ENCODE data around the gene PARD6G. TPM values are rescaled to one million over a fixed set of nuclear protein-coding genes. Genes with fewer than 3 reads are reported as not detected.

Gene PARD6G
- total RNA-seq, 1 donor from 2014 or later = 29.6 TPM

DNA sequence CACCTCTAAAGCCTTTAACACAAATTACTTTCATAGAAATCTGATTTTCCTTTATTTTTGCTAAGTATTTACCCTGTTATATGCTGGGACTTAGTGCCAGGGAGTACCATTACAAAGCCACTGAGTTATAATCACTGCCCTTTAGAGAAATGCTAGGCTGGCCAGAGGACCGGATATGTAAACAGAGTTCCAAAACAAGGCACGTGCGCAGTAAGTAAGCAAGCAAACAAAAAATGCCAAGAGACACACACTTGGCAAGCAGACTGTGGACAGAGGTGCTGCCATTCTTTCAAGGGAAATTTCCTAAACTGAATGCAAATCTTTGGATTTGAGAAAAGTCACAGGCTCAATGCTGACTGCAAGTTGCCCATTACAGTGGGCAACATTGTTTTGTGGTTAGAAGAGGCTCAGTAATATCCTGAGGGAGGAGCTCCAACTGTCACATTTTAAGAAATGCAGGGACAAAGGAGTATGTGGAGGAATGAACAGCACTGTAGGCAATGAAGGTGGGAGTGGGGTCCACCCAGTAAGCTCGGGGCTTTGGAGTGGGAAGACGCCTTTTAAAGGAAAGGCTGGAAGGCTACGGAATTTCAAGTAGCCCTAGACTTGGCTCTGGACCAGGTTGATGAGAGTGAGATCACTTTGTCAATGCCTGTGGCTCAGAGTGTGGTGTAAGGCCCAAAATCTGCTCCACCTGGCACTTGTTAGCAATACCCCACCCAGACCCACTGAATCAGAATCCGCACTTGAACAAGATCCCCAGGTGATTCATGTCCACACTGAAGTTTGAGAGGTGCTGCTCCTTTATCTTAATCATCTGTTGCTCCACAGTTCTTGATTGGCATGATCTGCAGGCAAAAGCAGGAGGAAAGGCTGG is 2.1 kb upstream of the PARD6G start:
- H3K4me2 ChIP-seq (ENCODE audit: low read length) = no peak overlapping the region
- TF ChIP-seq EZH2 (IDR thresholded peaks at IDR 0.05; ENCODE audit: insufficient read depth, low read length) = no peak
- TF ChIP-seq, protein P1, sequence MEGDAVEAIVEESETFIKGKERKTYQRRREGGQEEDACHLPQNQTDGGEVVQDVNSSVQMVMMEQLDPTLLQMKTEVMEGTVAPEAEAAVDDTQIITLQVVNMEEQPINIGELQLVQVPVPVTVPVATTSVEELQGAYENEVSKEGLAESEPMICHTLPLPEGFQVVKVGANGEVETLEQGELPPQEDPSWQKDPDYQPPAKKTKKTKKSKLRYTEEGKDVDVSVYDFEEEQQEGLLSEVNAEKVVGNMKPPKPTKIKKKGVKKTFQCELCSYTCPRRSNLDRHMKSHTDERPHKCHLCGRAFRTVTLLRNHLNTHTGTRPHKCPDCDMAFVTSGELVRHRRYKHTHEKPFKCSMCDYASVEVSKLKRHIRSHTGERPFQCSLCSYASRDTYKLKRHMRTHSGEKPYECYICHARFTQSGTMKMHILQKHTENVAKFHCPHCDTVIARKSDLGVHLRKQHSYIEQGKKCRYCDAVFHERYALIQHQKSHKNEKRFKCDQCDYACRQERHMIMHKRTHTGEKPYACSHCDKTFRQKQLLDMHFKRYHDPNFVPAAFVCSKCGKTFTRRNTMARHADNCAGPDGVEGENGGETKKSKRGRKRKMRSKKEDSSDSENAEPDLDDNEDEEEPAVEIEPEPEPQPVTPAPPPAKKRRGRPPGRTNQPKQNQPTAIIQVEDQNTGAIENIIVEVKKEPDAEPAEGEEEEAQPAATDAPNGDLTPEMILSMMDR (IDR thresholded peaks at IDR 0.05; ENCODE audit: insufficient read depth, low read depth, low read length) = no peak

DNA sequence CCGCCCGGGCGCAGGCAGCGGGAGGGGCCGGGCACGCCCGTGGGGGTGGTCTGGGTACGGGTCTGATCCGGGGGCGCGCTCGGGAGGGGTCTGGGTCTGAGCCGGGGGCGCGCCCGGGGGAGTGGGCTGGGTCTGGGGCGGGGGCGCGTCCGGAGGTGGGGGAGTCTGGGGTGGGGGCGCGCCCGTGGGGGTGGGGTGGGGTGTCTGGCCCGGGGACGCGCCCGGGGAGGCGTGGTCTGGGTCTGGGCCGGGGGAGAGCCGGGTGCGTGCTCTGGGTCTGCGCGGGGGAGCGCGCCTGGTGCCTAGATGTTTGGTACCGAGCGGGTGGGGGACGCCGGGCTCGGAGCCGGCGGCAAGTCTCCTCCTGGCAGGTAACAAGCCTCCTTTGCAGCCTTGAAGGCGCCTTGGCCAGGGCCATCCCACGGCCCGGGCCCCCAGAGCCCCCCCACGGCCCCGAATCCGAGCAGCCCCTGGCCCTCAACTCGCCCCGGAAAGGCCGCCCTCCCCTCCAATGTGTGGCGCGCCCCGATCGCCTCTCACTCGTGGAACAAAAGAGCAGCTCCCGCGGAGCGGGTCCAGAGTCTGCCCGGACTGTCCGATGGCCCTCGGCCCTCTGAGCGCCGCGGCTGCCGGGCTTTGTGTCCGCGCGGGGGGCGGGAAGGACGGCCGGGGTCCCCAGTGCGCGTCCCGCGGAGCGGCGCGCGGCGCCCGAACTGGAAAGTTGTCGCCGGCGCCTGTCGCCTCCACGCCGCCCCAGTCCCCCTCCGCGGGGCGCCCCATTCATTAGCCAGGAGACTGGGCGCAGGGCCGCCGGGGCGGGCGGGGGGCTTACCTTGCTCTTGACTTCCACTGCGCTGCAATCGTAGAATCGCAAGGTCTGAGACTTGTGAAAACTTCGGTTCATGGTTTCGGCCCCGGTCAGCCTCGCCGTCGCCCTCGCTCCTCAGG is 595 bp downstream of the PARD6G start:
- Histone ChIP-seq H4K20me1 (ENCODE audit: insufficient read depth, low read length) (peaks cover 20% of the 10 kb centered on the region), H3K27ac (ENCODE audit: low read depth, low read length) (no peak overlapping the region), H3K36me3 (ENCODE audit: insufficient read depth, low read length) (no peaks in the 10 kb centered on the region), H3K79me2 (ENCODE audit: insufficient read depth, low read length) (peaks cover 4% of the 10 kb centered on the region), H3K4me1 (ENCODE audit: insufficient read depth, low read length) (peaks cover 10% of the 10 kb centered on the region), H3K4me3 (ENCODE audit: insufficient read depth, low read depth, low read length) (peak overlapping the region; percentile 70), H3K9ac (ENCODE audit: low read length) (peak overlapping the region; percentile 78), H3K27me3 (ENCODE audit: insufficient read depth, low read length) (no peaks in the 10 kb centered on the region), H2AFZ (ENCODE audit: low read depth, low read length) (peak overlapping the region; percentile 66), H3K9me3 (ENCODE audit: insufficient read depth, low read depth, low read length) (no peaks in the 10 kb centered on the region), H3K4me2 (ENCODE audit: low read length) (peak overlapping the region; percentile 87)
- H3K27ac Mint-ChIP-seq (ENCODE audit: unreplicated experiment) = no peak overlapping the region
- H3K9me3 Mint-ChIP-seq (ENCODE audit: unreplicated experiment) = no peaks in the 10 kb centered on the region
- peaks cover 2% of the 10 kb centered on the region for H3K36me3 Mint-ChIP-seq (ENCODE audit: low read depth, unreplicated experiment)
- H3K4me1 Mint-ChIP-seq (ENCODE audit: low read depth, unreplicated experiment) = peaks cover 18% of the 10 kb centered on the region
- DNase-seq (ENCODE audit: low read depth) (no peak), FAIRE-seq (no peak)
- H3K4me3 Mint-ChIP-seq (ENCODE audit: unreplicated experiment) = peak overlapping the region; percentile 91
- TF ChIP-seq EZH2 (IDR thresholded peaks at IDR 0.05; ENCODE audit: insufficient read depth, low read length) = peak; percentile 40
- TF ChIP-seq, protein P1 (IDR thresholded peaks at IDR 0.05; ENCODE audit: insufficient read depth, low read depth, low read length) = no peak
- no peaks in the 10 kb centered on the region for H3K27me3 Mint-ChIP-seq (ENCODE audit: low read depth, unreplicated experiment)

More for the DNA sequence above, 2.1 kb upstream of the PARD6G start:
- Histone ChIP-seq H3K9ac (ENCODE audit: low read length) (no peak overlapping the region), H3K36me3 (ENCODE audit: insufficient read depth, low read length) (no peaks in the 10 kb centered on the region), H3K4me3 (ENCODE audit: insufficient read depth, low read depth, low read length) (no peak overlapping the region), H3K79me2 (ENCODE audit: insufficient read depth, low read length) (no peaks in the 10 kb centered on the region), H4K20me1 (ENCODE audit: insufficient read depth, low read length) (peaks cover 5% of the 10 kb centered on the region), H3K27ac (ENCODE audit: low read depth, low read length) (no peak overlapping the region), H2AFZ (ENCODE audit: low read depth, low read length) (peak overlapping the region; percentile 2), H3K27me3 (ENCODE audit: insufficient read depth, low read length) (no peaks in the 10 kb centered on the region), H3K9me3 (ENCODE audit: insufficient read depth, low read depth, low read length) (no peaks in the 10 kb centered on the region), H3K4me1 (ENCODE audit: insufficient read depth, low read length) (peaks cover 16% of the 10 kb centered on the region)
- H3K4me1 Mint-ChIP-seq (ENCODE audit: low read depth, unreplicated experiment) = peaks cover 23% of the 10 kb centered on the region
- H3K36me3 Mint-ChIP-seq (ENCODE audit: low read depth, unreplicated experiment) = no peaks in the 10 kb centered on the region
- H3K9me3 Mint-ChIP-seq (ENCODE audit: unreplicated experiment) = peaks cover 2% of the 10 kb centered on the region
- no peak overlapping the region for H3K4me3 Mint-ChIP-seq (ENCODE audit: unreplicated experiment)
- no peak overlapping the region for H3K27ac Mint-ChIP-seq (ENCODE audit: unreplicated experiment)
- DNase-seq (ENCODE audit: low read depth) (peak; percentile 55), FAIRE-seq (no peak)
- no peaks in the 10 kb centered on the region for H3K27me3 Mint-ChIP-seq (ENCODE audit: low read depth, unreplicated experiment)

Measured in astrocyte (in vitro differentiated cells and primary cell).